K562 (cell line): ENCODE data around the gene CNTN5. TPM values are rescaled to one million over a fixed set of nuclear protein-coding genes. Genes with fewer than 3 reads are reported as not detected.

Source experiments
- ATAC-seq: fragments of 200-7000 bp; cut with Tn5 transposase; 3 replicates; pipeline ENCODE4 v1.9.1; 2020; ENCODE audit warnings: moderate library complexity
- BruUV-seq: library from RNA; stranded (reverse); fragments of 400-500 nt; replicated peaks from 2 replicates; lab custom pipeline; 2021; lab: Mats Ljungman, UMichigan
- CTCF ChIA-PET: fragments of 300-600 bp; formaldehyde crosslinking; extraction: SDS; loops from one replicate; lab custom pipeline; 2021; ENCODE audit warnings: low intra/inter-chr PET ratio; lab: Yijun Ruan, JAX
- POLR2A ChIA-PET: fragments of 300-600, 350-650 bp; sonication (Branson Sonifier 250); formaldehyde crosslinking; extraction: SDS; loops from one replicate; lab custom pipeline; 2021; ENCODE audit warnings: antibody characterized with exemption, inconsistent platforms; lab: Yijun Ruan, JAX
- DNase-seq, 4 experiments: peaks; one replicate each; pipeline versions ENCODE4 v3.0.0 to v3.0.0-alpha.2; 2011 to 2018; ENCODE audit warnings: low spot score in 3 of 4, mixed read lengths in 3 of 4; ENCODE audit errors: extremely low read depth in 1 of 4
- FAIRE-seq: peaks from 2 replicates; lab custom pipeline; 2011; peaks lifted over from hg19 to GRCh38; lab: Jason Lieb, UNC
- H2AFZ ChIP-seq: 2 replicates; pipeline ENCODE4 v1.6.0; 2011; ENCODE audit warnings: low read depth, low read length, control low read depth, inconsistent platforms
- H3K27ac ChIP-seq: fragments of 200-600 bp; 3 replicates; pipeline ENCODE4 v1.8.0; 2011; ENCODE audit warnings: low read depth, mild to moderate bottlenecking, control low read depth, inconsistent platforms, low read length, moderate library complexity, mixed read lengths; ENCODE audit errors: extremely low read depth
- H3K27me3 ChIP-seq, 2 experiments: fragments of 300-600 bp in 1 of 2; 2 replicates in 1 of 2; 3 replicates in 1 of 2; pipeline versions ENCODE4 v1.6.0 to v1.8.0; 2011; ENCODE audit warnings: inconsistent platforms in 2 of 2, low read length in 2 of 2, mild to moderate bottlenecking in 1 of 2, mixed read lengths in 1 of 2, moderate library complexity in 1 of 2; ENCODE audit not compliant: control insufficient read depth in 2 of 2, insufficient read depth in 2 of 2
- H3K36me3 ChIP-seq: fragments of 300-600 bp; 3 replicates; pipeline ENCODE4 v1.8.0; 2011; ENCODE audit warnings: mild to moderate bottlenecking, low read length, inconsistent platforms; ENCODE audit not compliant: control insufficient read depth, insufficient read depth
- H3K4me1 ChIP-seq, 2 experiments: fragments of 200-600 bp in 1 of 2; replicated peaks in 1 of 2; 2 replicates in 1 of 2; 3 replicates in 1 of 2; pipeline versions ENCODE4 v1.5.1 to v1.8.0; 2011; ENCODE audit warnings: inconsistent platforms in 2 of 2, low read length in 2 of 2, mild to moderate bottlenecking in 1 of 2, mixed read lengths in 1 of 2, moderate library complexity in 1 of 2; ENCODE audit not compliant: control insufficient read depth in 2 of 2, insufficient read depth in 2 of 2
- H3K4me2 ChIP-seq: 2 replicates; pipeline ENCODE4 v1.6.1; 2011; ENCODE audit warnings: low read length, control low read depth, inconsistent platforms, mixed read lengths; ENCODE audit not compliant: insufficient read depth
- H3K4me3 ChIP-seq: fragments of 200-600 bp; sonication (generic), shearing (Covaris generic); 2 replicates; pipeline ENCODE4 v1.5.1; 2016; ENCODE audit warnings: control low read depth, inconsistent platforms
- H3K79me2 ChIP-seq: fragments of 200-600 bp; 3 replicates; pipeline ENCODE4 v1.8.0; 2011; ENCODE audit warnings: low read length, inconsistent platforms; ENCODE audit not compliant: control insufficient read depth, insufficient read depth
- H3K9ac ChIP-seq, 2 experiments: 2 replicates each; pipeline versions ENCODE4 v1.6.0 to v1.6.1; 2011; ENCODE audit warnings: low read depth in 2 of 2, low read length in 2 of 2, control low read depth in 1 of 2, inconsistent platforms in 1 of 2, mild to moderate bottlenecking in 1 of 2, mixed read lengths in 1 of 2; ENCODE audit not compliant: insufficient read depth in 1 of 2
- H3K9me1 ChIP-seq: one replicate; pipeline ENCODE4 v1.6.0; 2011; ENCODE audit warnings: inconsistent platforms, mild to moderate bottlenecking, low read length, moderate library complexity; ENCODE audit not compliant: control insufficient read depth, insufficient read depth
- H3K9me3 ChIP-seq: replicated peaks from 2 replicates; pipeline ENCODE4 v1.5.1; 2011; ENCODE audit warnings: low read depth, low read length, inconsistent platforms; ENCODE audit not compliant: control insufficient read depth, insufficient read depth
- H4K20me1 ChIP-seq: replicated peaks from 2 replicates; pipeline ENCODE4 v1.6.1; 2011; ENCODE audit warnings: low read length, inconsistent platforms, mixed read lengths; ENCODE audit not compliant: control insufficient read depth, insufficient read depth
- ARNT ChIP-seq, 2 experiments: fragments of 450-650 bp; IDR thresholded peaks; 2 replicates each; pipeline ENCODE4 v1.6.1; 2016; ENCODE audit warnings: mild to moderate bottlenecking in 1 of 2
- FOXK2 ChIP-seq, 2 experiments: fragments of 450-650 bp; IDR thresholded peaks in 1 of 2; conservative IDR thresholded peaks in 1 of 2; 2 replicates each; pipeline ENCODE4 v1.6.1; 2016; ENCODE audit warnings: low read depth in 2 of 2, mild to moderate bottlenecking in 1 of 2
- GTF2A2 ChIP-seq: IDR thresholded peaks from 2 replicates; pipeline ENCODE4 v1.6.1; 2016; ENCODE audit warnings: mild to moderate bottlenecking, missing genetic modification characterization, missing compliant biosample characterization
- LARP7 ChIP-seq: fragments of 450-650 bp; IDR thresholded peaks from 2 replicates; pipeline ENCODE4 v1.6.1; 2016
- NR2F6 ChIP-seq: fragments of 450-650 bp; formaldehyde crosslinking; IDR thresholded peaks from 2 replicates; pipeline ENCODE4 v1.4.0; 2020; ENCODE audit warnings: mild to moderate bottlenecking
- POLR2AphosphoS5 ChIP-seq: IDR thresholded peaks from 2 replicates; pipeline ENCODE4 v1.6.1; 2011; ENCODE audit warnings: mild to moderate bottlenecking, low read depth, low read length, moderate library complexity; ENCODE audit not compliant: control insufficient read depth, insufficient read depth
- RBM17 ChIP-seq: fragments of 200-400 bp; formaldehyde crosslinking; IDR thresholded peaks from 2 replicates; pipeline ENCODE4 v1.6.1; 2017; ENCODE audit warnings: low read depth, mild to moderate bottlenecking, low read length, borderline replicate concordance
- RUNX1 ChIP-seq: sonication (generic); IDR thresholded peaks from 2 replicates; pipeline ENCODE4 v1.6.1; 2016; ENCODE audit warnings: antibody characterized with exemption, low read depth
- SIRT6 ChIP-seq: IDR thresholded peaks from one replicate; pipeline ENCODE4 v1.6.1; 2012; ENCODE audit warnings: low read depth, mild to moderate bottlenecking, control low read depth, inconsistent platforms, low read length, moderate library complexity
- TCF3 ChIP-seq: sonication (generic); formaldehyde crosslinking; IDR thresholded peaks from 2 replicates; pipeline ENCODE4 v1.4.0; 2020; ENCODE audit warnings: mild to moderate bottlenecking, missing genetic modification reagents
- XRCC3 ChIP-seq: fragments of 450-650 bp; IDR thresholded peaks from 2 replicates; pipeline ENCODE4 v1.6.1; 2017; ENCODE audit warnings: mild to moderate bottlenecking, moderate library complexity
- ZBED1 ChIP-seq: IDR thresholded peaks from 2 replicates; pipeline ENCODE4 v1.6.1; 2014
- ZBTB17 ChIP-seq: fragments of 450-650 bp; formaldehyde crosslinking; IDR thresholded peaks from 2 replicates; pipeline ENCODE4 v1.4.0; 2020; ENCODE audit warnings: mild to moderate bottlenecking
- ZNF707 ChIP-seq: fragments of 250-450 bp; sonication (Bioruptor Pico); conservative IDR thresholded peaks from 2 replicates; pipeline ENCODE4 v1.8.0; 2022; ENCODE audit warnings: inconsistent platforms, mild to moderate bottlenecking, moderate library complexity
- ZNF780A ChIP-seq: fragments of 250-450 bp; sonication (Bioruptor Pico); IDR thresholded peaks from 2 replicates; pipeline ENCODE4 v1.5.0; 2021; ENCODE audit warnings: mild to moderate bottlenecking
- ZNF830 ChIP-seq: fragments of 250-450 bp; sonication (Bioruptor Pico); IDR thresholded peaks from 2 replicates; pipeline ENCODE4 v1.5.0; 2021; ENCODE audit warnings: mild to moderate bottlenecking
- WGBS: fragments of 100-300 bp; shearing (Covaris generic); methylation state at CpG from one replicate; pipeline ENCODE4 v1.1.6; 2016; ENCODE audit warnings: low coverage, mixed read lengths; ENCODE audit not compliant: insufficient coverage; ENCODE audit errors: missing lambda C conversion rate; 5-methylcytosine and 5-hydroxymethylcytosine counted together
- in situ Hi-C: fragments of 300-500 bp; cut with MboI; formaldehyde crosslinking; loops from 4 replicates; pipeline ENCODE4 v1.15.0; 2018; ENCODE audit warnings: inconsistent platforms, mixed read lengths
- intact Hi-C: fragments of 100-400 bp; cut with micrococcal nuclease; formaldehyde crosslinking; loops from 2 replicates; pipeline ENCODE4 v1.14.2; 2022
- polyA plus RNA-seq, 8 experiments: library from polyadenylated mRNA; depleted of rRNA in 4 of 8; stranded (reverse) in 5 of 8; unstranded in 3 of 8; fragments of >200 nt; fragmentation: Nextera tagmentation in 2 of 8; fragmentation: Illumina TruSeq in 1 of 8; extraction: Ambion mirVana in 2 of 8; extraction: Trizol in 1 of 8; gene quantifications; 2 replicates each; pipeline versions ENCODE4 v1.2.1 to v1.2.3, GENCODE V29; 2011 to 2014; ENCODE audit warnings: inconsistent platforms in 1 of 8, missing spikeins in 1 of 8
- total RNA-seq, 7 experiments: library from RNA; depleted of rRNA in 6 of 7; stranded (reverse); fragments of >200 nt in 6 of 7; fragmentation: Illumina TruSeq in 2 of 7; extraction: Trizol in 2 of 7; gene quantifications; 2 replicates each; pipeline versions ENCODE4 v1.2.1 to v1.2.3, GENCODE V29; 2011 to 2021; ENCODE audit warnings: low replicate concordance in 1 of 7
- TF ChIP-seq, protein P1 (sequence below): fragments of 250-450 bp; sonication (Bioruptor Pico); IDR thresholded peaks from 2 replicates; pipeline ENCODE4 v1.5.0; 2020; ENCODE audit warnings: mild to moderate bottlenecking
- TF ChIP-seq, protein P2 (sequence below), 2 experiments: IDR thresholded peaks in 1 of 2; conservative IDR thresholded peaks in 1 of 2; 2 replicates each; pipeline ENCODE4 v1.6.1; 2016; ENCODE audit warnings: low read depth in 2 of 2, mild to moderate bottlenecking in 1 of 2, missing compliant biosample characterization in 1 of 2, missing genetic modification characterization in 1 of 2, moderate library complexity in 1 of 2

CNTN5 gene
- total and polyA plus RNA-seq, 9 of the 15 experiments (the other 6 are each of a cell fraction or from before 2014, with no cell fraction given), result 0.03 TPM; not detected in 8

DNA sequence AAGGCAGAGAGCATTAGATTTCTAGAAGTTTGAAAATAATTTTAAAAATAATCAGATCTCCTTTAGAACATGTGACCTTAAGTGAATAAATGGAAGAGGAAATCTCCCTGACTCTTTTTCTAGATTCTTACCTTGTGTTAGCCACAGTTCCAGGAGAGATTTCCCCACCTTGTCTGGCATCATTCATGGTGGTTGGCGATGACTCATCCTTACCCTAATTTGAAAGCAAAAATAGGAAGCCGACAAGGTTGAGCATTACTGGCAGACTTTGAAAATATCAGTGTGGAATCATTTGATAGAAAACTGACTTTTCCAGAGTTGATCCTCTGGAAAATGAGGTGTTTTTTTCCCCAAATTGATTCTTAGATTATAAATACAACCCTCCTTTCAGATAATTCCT, 48.1 kb downstream of the CNTN5 start:
- ATAC-seq (no peak), FAIRE-seq (no peak), DNase-seq (no peak)
- H3K9me3 ChIP-seq, result 0 out of 2 replicates have a peak, but pooled peaks cover 2% of the 10 kb centered on the region
- WGBS, result 0% methylated on average over 2 of the region's 2 CpGs
- no peaks in the 10 kb centered on the region for H3K36me3 ChIP-seq
- POLR2A ChIA-PET, result no interaction called here
- H3K79me2 ChIP-seq, result no peaks in the 10 kb centered on the region
- BruUV-seq, result no TSS peak
- H3K4me3 ChIP-seq, result no peak overlapping the region
- no peaks in the 10 kb centered on the region for H3K9me1 ChIP-seq
- in situ Hi-C loops, result no loop called here
- no peaks in the 10 kb centered on the region for H3K4me1 ChIP-seq
- no peak overlapping the region for H3K4me2 ChIP-seq
- H2AFZ ChIP-seq, result no peak overlapping the region
- intact Hi-C loops, result no loop called here
- H4K20me1 ChIP-seq, result no peaks in the 10 kb centered on the region
- H3K27ac ChIP-seq, result no peak overlapping the region
- no peaks in the 10 kb centered on the region for H3K27me3 ChIP-seq
- TF ChIP-seq POLR2AphosphoS5, result no peak
- TF ChIP-seq ZBED1, result no peak
- TF ChIP-seq, protein P1, sequence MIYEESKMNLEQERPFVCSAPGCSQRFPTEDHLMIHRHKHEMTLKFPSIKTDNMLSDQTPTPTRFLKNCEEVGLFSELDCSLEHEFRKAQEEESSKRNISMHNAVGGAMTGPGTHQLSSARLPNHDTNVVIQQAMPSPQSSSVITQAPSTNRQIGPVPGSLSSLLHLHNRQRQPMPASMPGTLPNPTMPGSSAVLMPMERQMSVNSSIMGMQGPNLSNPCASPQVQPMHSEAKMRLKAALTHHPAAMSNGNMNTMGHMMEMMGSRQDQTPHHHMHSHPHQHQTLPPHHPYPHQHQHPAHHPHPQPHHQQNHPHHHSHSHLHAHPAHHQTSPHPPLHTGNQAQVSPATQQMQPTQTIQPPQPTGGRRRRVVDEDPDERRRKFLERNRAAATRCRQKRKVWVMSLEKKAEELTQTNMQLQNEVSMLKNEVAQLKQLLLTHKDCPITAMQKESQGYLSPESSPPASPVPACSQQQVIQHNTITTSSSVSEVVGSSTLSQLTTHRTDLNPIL (CRISPR knock-in tag), result no peak
- no peak for TF ChIP-seq ZNF830 (CRISPR knock-in tag)
- TF ChIP-seq XRCC3, result no peak
- no peak for TF ChIP-seq TCF3 (CRISPR knock-in tag)
- no peak for TF ChIP-seq NR2F6 (CRISPR knock-in tag)
- TF ChIP-seq ZNF780A (CRISPR knock-in tag), result no peak
- no peak for TF ChIP-seq SIRT6
- TF ChIP-seq RUNX1, result no peak
- TF ChIP-seq GTF2A2 (tag), result no peak
- TF ChIP-seq RBM17, result no peak
- TF ChIP-seq ARNT (IDR thresholded peaks at IDR 0.05), result no peak
- no peak for TF ChIP-seq ZBTB17 (CRISPR knock-in tag)
- no peak for TF ChIP-seq FOXK2 (conservative IDR thresholded peaks at IDR 0.05 in 1 of 2, IDR thresholded peaks at IDR 0.05 in 1 of 2; ENCODE audit: low read depth in 2 of 2)
- TF ChIP-seq, protein P2, sequence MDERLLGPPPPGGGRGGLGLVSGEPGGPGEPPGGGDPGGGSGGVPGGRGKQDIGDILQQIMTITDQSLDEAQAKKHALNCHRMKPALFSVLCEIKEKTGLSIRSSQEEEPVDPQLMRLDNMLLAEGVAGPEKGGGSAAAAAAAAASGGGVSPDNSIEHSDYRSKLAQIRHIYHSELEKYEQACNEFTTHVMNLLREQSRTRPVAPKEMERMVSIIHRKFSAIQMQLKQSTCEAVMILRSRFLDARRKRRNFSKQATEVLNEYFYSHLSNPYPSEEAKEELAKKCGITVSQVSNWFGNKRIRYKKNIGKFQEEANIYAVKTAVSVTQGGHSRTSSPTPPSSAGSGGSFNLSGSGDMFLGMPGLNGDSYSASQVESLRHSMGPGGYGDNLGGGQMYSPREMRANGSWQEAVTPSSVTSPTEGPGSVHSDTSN (CRISPR knock-in tag; IDR thresholded peaks at IDR 0.05; ENCODE audit: low read depth), result no peak
- TF ChIP-seq, protein P2 (tag; conservative IDR thresholded peaks at IDR 0.05; ENCODE audit: low read depth), result no peak
- TF ChIP-seq LARP7, result no peak
- TF ChIP-seq ZNF707 (CRISPR knock-in tag), result no peak
- no peak overlapping the region for H3K9ac ChIP-seq
- CTCF ChIA-PET, result no interaction called here
